Measurements from ENCODE around the gene VPS52.
A peak's percentile ranks its signal among the peaks of the same experiment; 100 is the strongest.
"Not testable (repeated sequence)": the region's sequence is repeated elsewhere in the genome, so short reads cannot be mapped to it uniquely, and the experiment has no call there.

Gene VPS52

GRCh38 chr6:33279971-33280511 is 8.4 kb upstream of the VPS52 start:
- DNase-seq, result peak; percentile 38 to 51

- no peak for DNase-seq
Measured at GRCh38 chr6:33279257-33279695, 7.6 kb upstream of the VPS52 start.

- DNase-seq, result no peak
Measured at GRCh38 chr6:33278810-33279209, 7.1 kb upstream of the VPS52 start.

- no peak for DNase-seq
Measured at GRCh38 chr6:33278392-33278741, 6.7 kb upstream of the VPS52 start.

- no peak for DNase-seq
Measured at GRCh38 chr6:33277663-33278391, 6.2 kb upstream of the VPS52 start.

- DNase-seq, result peak; percentile 82 to 84
Measured at GRCh38 chr6:33276864-33277662, 5.4 kb upstream of the VPS52 start, which contains the start of gene B3GALT4. B3GALT4 (plus strand) TSS chr6:33277123; CDS start chr6:33277420, 297 bp downstream.

- DNase-seq, result no peak
Measured at GRCh38 chr6:33276581-33276863, 4.8 kb upstream of the VPS52 start.

- DNase-seq, result not testable (repeated sequence)
Measured at GRCh38 chr6:33275795-33276580, 4.3 kb upstream of the VPS52 start.

GRCh38 chr6:33273924-33274902 is 2.5 kb upstream of the VPS52 start:
- no peak for DNase-seq

- no peak for DNase-seq
Measured at GRCh38 chr6:33273129-33273923, 1.6 kb upstream of the VPS52 start.

- no peak for DNase-seq
Measured at GRCh38 chr6:33272275-33273128, 826 bp upstream of the VPS52 start.

GRCh38 chr6:33271117-33271467 is 584 bp downstream of the VPS52 start:
- DNase-seq, result no peak

- no peak for DNase-seq
Measured at GRCh38 chr6:33264015-33264414, 7.7 kb downstream of the VPS52 start.

- not testable (repeated sequence) for DNase-seq
Measured at GRCh38 chr6:33262490-33262889, 9.2 kb downstream of the VPS52 start.

GRCh38 chr6:33259032-33259431 is 12.6 kb downstream of the VPS52 start:
- no peak for DNase-seq

- no peak for DNase-seq
Measured at GRCh38 chr6:33254591-33254990, 17.1 kb downstream of the VPS52 start.

- DNase-seq, result no peak
Measured at GRCh38 chr6:33252759-33253158, 18.9 kb downstream of the VPS52 start.

- no peak for DNase-seq
Measured at GRCh38 chr6:33251395-33252012, 20.2 kb downstream of the VPS52 start.

GRCh38 chr6:33250731-33251130 is 20.9 kb downstream of the VPS52 start:
- no peak for DNase-seq
